OCI-LY7 (cell line): ENCODE measurements around the gene TPK1. TPM values are rescaled to one million over a fixed set of nuclear protein-coding genes. Genes with fewer than 3 reads are reported as not detected.

ENCODE experiments used
- BruUV-seq: library from RNA; stranded (reverse); fragments of 400-500 nt; replicated peaks from 2 replicates; lab custom pipeline; 2021; lab: Mats Ljungman, UMichigan
- CTCF ChIA-PET: fragments of 300-600 bp; sonication (Branson Sonifier 250); formaldehyde crosslinking; loops from one replicate; lab custom pipeline; 2022; ENCODE audit warnings: antibody characterized with exemption; ENCODE audit not compliant: unreplicated experiment; lab: Charles Lee
- POLR2A ChIA-PET: fragments of 300-600 bp; sonication (Branson Sonifier 250); formaldehyde crosslinking; loops from one replicate; lab custom pipeline; 2022; ENCODE audit warnings: antibody characterized with exemption; lab: Charles Lee
- DNase-seq: peaks from one replicate; pipeline ENCODE4 v3.0.0-alpha.2; 2015; ENCODE audit warnings: low spot score
- H2AFZ ChIP-seq: fragments of 200-600 bp; sonication (generic), shearing (Covaris generic); 2 replicates; pipeline ENCODE4 v1.6.1; 2014; ENCODE audit warnings: mild to moderate bottlenecking, antibody characterized with exemption, low read length, moderate library complexity
- H3K27ac ChIP-seq: fragments of 200-600 bp; sonication (generic); 2 replicates; pipeline ENCODE4 v1.5.1; 2014; ENCODE audit warnings: mixed run types, low read depth, mild to moderate bottlenecking, moderate library complexity, low read length, inconsistent platforms; ENCODE audit not compliant: poor library complexity, severe bottlenecking
- H3K36me3 ChIP-seq: fragments of 200-600 bp; sonication (generic); 2 replicates; pipeline ENCODE4 v1.6.1; 2014; ENCODE audit warnings: mild to moderate bottlenecking, antibody characterized with exemption, low read length, moderate library complexity, mixed read lengths; ENCODE audit not compliant: insufficient read depth
- H3K4me1 ChIP-seq: fragments of 200-600 bp; sonication (generic); 2 replicates; pipeline ENCODE4 v1.5.1; 2014; ENCODE audit warnings: mild to moderate bottlenecking, low read length; ENCODE audit not compliant: insufficient read depth, poor library complexity, severe bottlenecking
- H3K4me2 ChIP-seq: fragments of 200-600 bp; sonication (generic); 2 replicates; pipeline ENCODE4 v1.6.1; 2014; ENCODE audit warnings: mild to moderate bottlenecking, low read length
- H3K4me3 ChIP-seq: fragments of 200-600 bp; sonication (generic); 2 replicates; pipeline ENCODE4 v1.5.1; 2014; ENCODE audit warnings: mild to moderate bottlenecking, low read depth, low read length; ENCODE audit not compliant: poor library complexity, severe bottlenecking
- H3K79me2 ChIP-seq: fragments of 200-600 bp; sonication (generic); 2 replicates; pipeline ENCODE4 v1.6.1; 2016; ENCODE audit warnings: low read depth, mild to moderate bottlenecking, low read length, moderate library complexity, mixed read lengths; ENCODE audit not compliant: insufficient read depth
- H3K9me2 ChIP-seq: fragments of 200-600 bp; sonication (generic); 2 replicates; pipeline ENCODE4 v1.6.1; 2016; ENCODE audit warnings: mild to moderate bottlenecking, low read length, mixed read lengths; ENCODE audit not compliant: insufficient read depth
- H3K9me3 ChIP-seq: fragments of 200-600 bp; sonication (generic); 2 replicates; pipeline ENCODE4 v1.6.1; 2014; ENCODE audit warnings: mild to moderate bottlenecking, mixed run types, low read length, mixed read lengths
- H4K20me1 ChIP-seq: fragments of 200-600 bp; sonication (generic); 2 replicates; pipeline ENCODE4 v1.6.1; 2014; ENCODE audit warnings: mild to moderate bottlenecking, antibody characterized with exemption, low read length, moderate library complexity, mixed read lengths; ENCODE audit not compliant: insufficient read depth
- EZH2phosphoT487 ChIP-seq: fragments of 200-600 bp; sonication (generic); IDR thresholded peaks from 2 replicates; pipeline ENCODE4 v1.6.1; 2018; ENCODE audit warnings: low read depth, borderline replicate concordance, mild to moderate bottlenecking, mixed run types, antibody characterized with exemption, low read length, moderate library complexity, mixed read lengths
- intact Hi-C: fragments of 100-400 bp; cut with micrococcal nuclease; formaldehyde crosslinking; loops from one replicate; pipeline ENCODE4 v1.10.0; 2022; ENCODE audit not compliant: unreplicated experiment
- total RNA-seq, 2 experiments: library from RNA; depleted of rRNA in 1 of 2; stranded (reverse); fragments of >200 nt in 1 of 2; shearing (Covaris generic) in 1 of 2; gene quantifications; 2 replicates each; pipeline ENCODE4 v1.2.3, GENCODE V29; 2014 to 2022
- TF ChIP-seq, protein P1 (sequence below): fragments of 200-600 bp; sonication (generic); conservative IDR thresholded peaks from 2 replicates; pipeline ENCODE4 v1.5.1; 2014; ENCODE audit warnings: mild to moderate bottlenecking, antibody characterized with exemption, low read length, moderate library complexity, mixed read lengths

Gene TPK1
- total RNA-seq, 2 experiments from 2014 or later, result 6.7 to 12.5 TPM

DNA sequence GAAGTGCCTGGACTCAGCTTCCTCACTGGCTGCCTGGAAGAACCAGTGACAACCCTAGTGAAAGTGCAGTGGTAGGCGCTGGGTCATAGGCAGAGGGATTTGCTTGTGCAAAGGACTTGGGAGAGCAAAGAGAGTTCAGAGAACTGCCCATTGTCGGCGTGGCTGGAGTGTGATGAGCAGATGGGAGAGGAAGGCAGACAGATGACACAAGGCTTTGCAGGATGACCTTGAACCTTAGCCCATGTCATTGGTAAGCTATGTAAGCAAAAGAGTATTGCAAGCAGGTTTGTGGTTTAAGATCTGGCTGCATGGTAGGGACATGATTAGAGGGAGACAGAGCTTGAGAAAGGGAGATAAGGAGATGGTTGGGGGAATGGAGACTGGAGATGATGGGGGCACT is 397.1 kb downstream of the TPK1 start:
- CTCF ChIA-PET, result no interaction called here

DNA sequence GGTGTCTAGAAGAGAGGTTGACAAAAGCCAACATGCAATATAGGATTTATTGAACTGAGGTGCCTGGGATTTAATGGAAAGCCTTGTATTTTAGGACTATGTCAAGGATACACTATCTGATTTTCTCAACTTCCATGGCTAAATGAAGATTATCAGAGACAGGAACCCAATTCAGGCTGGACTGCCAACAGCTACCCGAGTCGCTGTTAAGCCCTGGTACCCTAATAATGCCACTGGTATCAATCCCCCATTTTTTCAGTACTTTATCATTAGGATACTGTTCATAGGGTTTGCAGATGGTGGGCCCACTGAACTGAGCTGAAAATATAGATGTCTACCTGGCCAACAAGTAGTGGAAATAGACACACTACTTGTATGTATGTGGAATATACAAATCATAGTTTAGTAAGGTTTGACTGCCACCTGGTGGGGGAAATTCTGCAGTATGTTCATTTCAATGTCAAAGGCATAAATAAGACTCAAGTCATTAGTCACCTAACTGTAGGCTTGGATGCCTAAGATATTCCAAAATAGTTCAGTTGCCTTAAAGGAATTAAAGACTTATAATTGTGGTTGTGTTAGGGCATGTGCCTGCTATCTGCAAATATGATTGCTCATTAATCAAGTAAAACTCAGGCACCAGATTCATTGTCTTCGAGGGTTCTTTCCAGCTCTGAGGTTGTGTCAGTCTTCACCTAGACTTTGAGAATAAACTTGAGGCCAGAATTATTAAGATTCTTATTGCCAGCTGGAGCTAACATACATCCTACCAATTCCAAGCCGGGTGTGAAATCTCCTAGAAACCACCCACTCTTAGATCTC is 398.3 kb downstream of the TPK1 start:
- Histone ChIP-seq H3K9me2 (no peaks in the 10 kb centered on the region), H3K4me1 (no peaks in the 10 kb centered on the region), H3K4me3 (no peak overlapping the region), H4K20me1 (no peaks in the 10 kb centered on the region), H3K9me3 (no peaks in the 10 kb centered on the region), H2AFZ (no peak overlapping the region), H3K27ac (no peak overlapping the region), H3K79me2 (no peaks in the 10 kb centered on the region), H3K4me2 (no peak overlapping the region), H3K36me3 (no peaks in the 10 kb centered on the region)
- peak; percentile 51 for DNase-seq
- TF ChIP-seq EZH2phosphoT487, result no peak
- TF ChIP-seq, protein P1, sequence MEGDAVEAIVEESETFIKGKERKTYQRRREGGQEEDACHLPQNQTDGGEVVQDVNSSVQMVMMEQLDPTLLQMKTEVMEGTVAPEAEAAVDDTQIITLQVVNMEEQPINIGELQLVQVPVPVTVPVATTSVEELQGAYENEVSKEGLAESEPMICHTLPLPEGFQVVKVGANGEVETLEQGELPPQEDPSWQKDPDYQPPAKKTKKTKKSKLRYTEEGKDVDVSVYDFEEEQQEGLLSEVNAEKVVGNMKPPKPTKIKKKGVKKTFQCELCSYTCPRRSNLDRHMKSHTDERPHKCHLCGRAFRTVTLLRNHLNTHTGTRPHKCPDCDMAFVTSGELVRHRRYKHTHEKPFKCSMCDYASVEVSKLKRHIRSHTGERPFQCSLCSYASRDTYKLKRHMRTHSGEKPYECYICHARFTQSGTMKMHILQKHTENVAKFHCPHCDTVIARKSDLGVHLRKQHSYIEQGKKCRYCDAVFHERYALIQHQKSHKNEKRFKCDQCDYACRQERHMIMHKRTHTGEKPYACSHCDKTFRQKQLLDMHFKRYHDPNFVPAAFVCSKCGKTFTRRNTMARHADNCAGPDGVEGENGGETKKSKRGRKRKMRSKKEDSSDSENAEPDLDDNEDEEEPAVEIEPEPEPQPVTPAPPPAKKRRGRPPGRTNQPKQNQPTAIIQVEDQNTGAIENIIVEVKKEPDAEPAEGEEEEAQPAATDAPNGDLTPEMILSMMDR, result peak; percentile 83
- ChIA-PET CTCF (no interaction called here), POLR2A (no interaction called here)
- intact Hi-C loops, result no loop called here
- no TSS peak for BruUV-seq

More for the DNA sequence above, 397.1 kb downstream of the TPK1 start:
- H2AFZ ChIP-seq, result no peak overlapping the region
- H3K4me3 ChIP-seq, result no peak overlapping the region
- H3K27ac ChIP-seq, result no peak overlapping the region
- H3K4me2 ChIP-seq, result no peak overlapping the region
- no peaks in the 10 kb centered on the region for H3K9me3 ChIP-seq
- no peaks in the 10 kb centered on the region for H3K36me3 ChIP-seq
- no peaks in the 10 kb centered on the region for H3K9me2 ChIP-seq
- intact Hi-C loops, result no loop called here
- no peaks in the 10 kb centered on the region for H3K79me2 ChIP-seq
- no TSS peak for BruUV-seq
- POLR2A ChIA-PET, result interaction anchor here (0.6 kb wide), 1 partner anchor 8 kb away, joined by 3 read pairs; no protein-coding TSS in a partner anchor
- DNase-seq, result no peak
- H4K20me1 ChIP-seq, result no peaks in the 10 kb centered on the region
- no peaks in the 10 kb centered on the region for H3K4me1 ChIP-seq
- no peak for TF ChIP-seq EZH2phosphoT487
- TF ChIP-seq, protein P1, result no peak

- H4K20me1 ChIP-seq, result no peaks in the 10 kb centered on the region
- no peaks in the 10 kb centered on the region for H3K79me2 ChIP-seq
- ChIA-PET POLR2A (no interaction called here), CTCF (no interaction called here)
- no peaks in the 10 kb centered on the region for H3K4me1 ChIP-seq
- intact Hi-C loops, result no loop called here
- no peaks in the 10 kb centered on the region for H3K9me3 ChIP-seq
- H3K36me3 ChIP-seq, result no peaks in the 10 kb centered on the region
- no peaks in the 10 kb centered on the region for H3K9me2 ChIP-seq
- no peak overlapping the region for H3K4me3 ChIP-seq
- H3K4me2 ChIP-seq, result no peak overlapping the region
- TF ChIP-seq, protein P1, result no peak
- TF ChIP-seq EZH2phosphoT487, result no peak
- no peak for DNase-seq
- H2AFZ ChIP-seq, result no peak overlapping the region
- no TSS peak for BruUV-seq
- H3K27ac ChIP-seq, result no peak overlapping the region
Measured at GRCh38 chr7:144436500-144436899, 399.4 kb downstream of the TPK1 start.
